SK-N-MC (cell line): ENCODE data around the gene DTNBP1.

ENCODE experiments used
- DNase-seq: peaks from one replicate; pipeline ENCODE4 v3.0.0-alpha.2; 2011; ENCODE audit warnings: low read depth, low spot score
- H3K27ac ChIP-seq: fragments of 200-600 bp; sonication (generic); 2 replicates; pipeline ENCODE4 v1.5.1; 2016; ENCODE audit warnings: mixed run types
- H3K36me3 ChIP-seq: fragments of 200-600 bp; sonication (generic); 2 replicates; pipeline ENCODE4 v1.6.1; 2017; ENCODE audit warnings: antibody characterized with exemption, low read length, mixed read lengths; ENCODE audit not compliant: insufficient read depth
- H3K4me3 ChIP-seq: fragments of 200-600 bp; sonication (generic); 2 replicates; pipeline ENCODE4 v1.5.1; 2016
- H3K9ac ChIP-seq: fragments of 200-600 bp; sonication (generic); 2 replicates; pipeline ENCODE4 v1.8.0; 2017; ENCODE audit warnings: mixed run types, mixed read lengths; ENCODE audit not compliant: insufficient read length
- H3K9me3 ChIP-seq: fragments of 200-600 bp; sonication (generic); 2 replicates; pipeline ENCODE4 v1.6.1; 2017; ENCODE audit warnings: low read depth, mild to moderate bottlenecking, antibody characterized with exemption, low read length, moderate library complexity, mixed read lengths
- EZH2 ChIP-seq: fragments of 200-600 bp; sonication (generic); IDR thresholded peaks from one replicate; pipeline ENCODE4 v1.6.1; 2017; ENCODE audit warnings: antibody characterized with exemption
- FOXP2 ChIP-seq: optimal IDR thresholded peaks from 2 replicates; pipeline ENCODE3; 2011; ENCODE audit warnings: mild to moderate bottlenecking, moderate library complexity; ENCODE audit not compliant: insufficient read depth; ENCODE audit errors: extremely low read length, control extremely low read depth
- POLR2AphosphoS5 ChIP-seq: IDR thresholded peaks from 2 replicates; pipeline ENCODE4 v1.6.1; 2012; ENCODE audit warnings: mild to moderate bottlenecking, low read depth, low read length, borderline replicate concordance

The DTNBP1 gene

GRCh38 chr6:15574023-15574422 is 88.8 kb downstream of the DTNBP1 start:
- H3K9ac ChIP-seq, result no peak overlapping the region
- no peak for DNase-seq
- H3K27ac ChIP-seq, result no peak overlapping the region
- TF ChIP-seq POLR2AphosphoS5 (no peak), FOXP2 (no peak), EZH2 (no peak)
- peaks cover 1% of the 10 kb centered on the region; the same call in 1 of the 2 replicates for H3K9me3 ChIP-seq
- H3K4me3 ChIP-seq, result no peak overlapping the region
- H3K36me3 ChIP-seq, result 0 out of 2 replicates have a peak, but pooled peaks cover 4% of the 10 kb centered on the region

GRCh38 chr6:15573384-15573783 is 89.4 kb downstream of the DTNBP1 start:
- Histone ChIP-seq H3K36me3 (0 out of 2 replicates have a peak, but pooled peaks cover 3% of the 10 kb centered on the region), H3K4me3 (no peak overlapping the region), H3K27ac (no peak overlapping the region), H3K9me3 (no peaks in the 10 kb centered on the region), H3K9ac (no peak overlapping the region)
- no peak for DNase-seq
- TF ChIP-seq FOXP2 (no peak), EZH2 (no peak), POLR2AphosphoS5 (no peak)

GRCh38 chr6:15572296-15573016 is 90.4 kb downstream of the DTNBP1 start:
- H3K36me3 ChIP-seq, result 0 out of 2 replicates have a peak, but pooled peaks cover 3% of the 10 kb centered on the region
- TF ChIP-seq EZH2 (no peak), FOXP2 (no peak), POLR2AphosphoS5 (no peak)
- no peak for DNase-seq
- H3K4me3 ChIP-seq, result no peak overlapping the region
- H3K9ac ChIP-seq, result no peak overlapping the region
- no peaks in the 10 kb centered on the region for H3K9me3 ChIP-seq
- H3K27ac ChIP-seq, result no peak overlapping the region

GRCh38 chr6:15570171-15570570 is 92.7 kb downstream of the DTNBP1 start:
- TF ChIP-seq FOXP2, result no peak
- no peak for TF ChIP-seq EZH2
- no peak for TF ChIP-seq POLR2AphosphoS5
- Histone ChIP-seq H3K27ac (no peak overlapping the region), H3K9ac (no peak overlapping the region)

GRCh38 chr6:15569035-15569995 is 93.5 kb downstream of the DTNBP1 start:
- no peak overlapping the region for H3K27ac ChIP-seq
- DNase-seq, result peak; percentile 56
- no peak for TF ChIP-seq FOXP2
- no peak for TF ChIP-seq POLR2AphosphoS5
- no peak for TF ChIP-seq EZH2
- 0 out of 2 replicates have a peak, but pooled peaks cover 3% of the 10 kb centered on the region for H3K36me3 ChIP-seq
- no peaks in the 10 kb centered on the region for H3K9me3 ChIP-seq
- no peak overlapping the region for H3K4me3 ChIP-seq
- no peak overlapping the region for H3K9ac ChIP-seq

More at GRCh38 chr6:15570171-15570570, 92.7 kb downstream of the DTNBP1 start:
- no peak for DNase-seq
- H3K9me3 ChIP-seq, result no peaks in the 10 kb centered on the region
- no peak overlapping the region for H3K4me3 ChIP-seq
- 0 out of 2 replicates have a peak, but pooled peaks cover 3% of the 10 kb centered on the region for H3K36me3 ChIP-seq

GRCh38 chr6:15562977-15563376 is 99.9 kb downstream of the DTNBP1 start:
- Histone ChIP-seq H3K4me3 (no peak overlapping the region), H3K9me3 (no peaks in the 10 kb centered on the region), H3K27ac (no peak overlapping the region), H3K9ac (no peak overlapping the region), H3K36me3 (no peaks in the 10 kb centered on the region)
- no peak for TF ChIP-seq FOXP2
- TF ChIP-seq POLR2AphosphoS5, result no peak
- no peak for TF ChIP-seq EZH2
- no peak for DNase-seq

GRCh38 chr6:15561447-15562199 is 101.2 kb downstream of the DTNBP1 start:
- no peak overlapping the region for H3K4me3 ChIP-seq
- no peak overlapping the region for H3K27ac ChIP-seq

More at GRCh38 chr6:15561447-15562199, 101.2 kb downstream of the DTNBP1 start:
- Histone ChIP-seq H3K9ac (no peak overlapping the region), H3K9me3 (no peaks in the 10 kb centered on the region), H3K36me3 (no peaks in the 10 kb centered on the region)
- TF ChIP-seq POLR2AphosphoS5 (no peak), EZH2 (no peak), FOXP2 (no peak)
- DNase-seq, result no peak
